Measurements from ENCODE around the gene HINT3. TPM values are rescaled to one million over a fixed set of nuclear protein-coding genes. Genes with fewer than 3 reads are reported as not detected.
"Not testable (repeated sequence)": the region's sequence is repeated elsewhere in the genome, so short reads cannot be mapped to it uniquely, and the experiment has no call there.

Gene HINT3
- total and polyA plus RNA-seq, 8 donors = 2.6 to 15.7 (median 11.0) TPM

DNA sequence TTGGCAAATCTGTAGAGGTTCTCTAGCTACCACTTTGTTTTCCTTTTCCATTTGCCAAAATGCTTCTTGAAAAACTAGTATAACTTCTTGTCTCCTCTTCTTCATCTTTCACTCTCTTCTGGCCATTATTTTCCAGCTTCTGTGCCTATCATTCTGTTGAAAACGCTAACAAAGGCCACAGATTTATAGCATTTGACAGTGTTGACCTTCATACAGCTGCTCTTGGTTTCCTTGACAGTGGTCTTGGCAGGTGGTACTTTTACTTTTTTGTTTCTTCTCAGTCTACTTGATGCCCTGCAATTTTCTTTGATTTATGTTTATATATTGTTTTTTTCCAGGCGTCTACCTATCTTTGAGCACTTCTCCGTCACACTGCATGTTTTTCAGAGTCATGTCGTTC lies 53.5 kb downstream of the HINT3 start:
- Histone ChIP-seq H3K36me3 (peaks cover 0 to 34% (median 7%) of the 10 kb centered on the region in 3 donors), H3K27me3 (no peaks in the 10 kb centered on the region), H3K27ac (no peak overlapping the region), H3K4me3 (no peak overlapping the region), H3K4me1 (no peaks in the 10 kb centered on the region), H3K9me3 (no peaks in the 10 kb centered on the region)
- TF ChIP-seq, protein P1, sequence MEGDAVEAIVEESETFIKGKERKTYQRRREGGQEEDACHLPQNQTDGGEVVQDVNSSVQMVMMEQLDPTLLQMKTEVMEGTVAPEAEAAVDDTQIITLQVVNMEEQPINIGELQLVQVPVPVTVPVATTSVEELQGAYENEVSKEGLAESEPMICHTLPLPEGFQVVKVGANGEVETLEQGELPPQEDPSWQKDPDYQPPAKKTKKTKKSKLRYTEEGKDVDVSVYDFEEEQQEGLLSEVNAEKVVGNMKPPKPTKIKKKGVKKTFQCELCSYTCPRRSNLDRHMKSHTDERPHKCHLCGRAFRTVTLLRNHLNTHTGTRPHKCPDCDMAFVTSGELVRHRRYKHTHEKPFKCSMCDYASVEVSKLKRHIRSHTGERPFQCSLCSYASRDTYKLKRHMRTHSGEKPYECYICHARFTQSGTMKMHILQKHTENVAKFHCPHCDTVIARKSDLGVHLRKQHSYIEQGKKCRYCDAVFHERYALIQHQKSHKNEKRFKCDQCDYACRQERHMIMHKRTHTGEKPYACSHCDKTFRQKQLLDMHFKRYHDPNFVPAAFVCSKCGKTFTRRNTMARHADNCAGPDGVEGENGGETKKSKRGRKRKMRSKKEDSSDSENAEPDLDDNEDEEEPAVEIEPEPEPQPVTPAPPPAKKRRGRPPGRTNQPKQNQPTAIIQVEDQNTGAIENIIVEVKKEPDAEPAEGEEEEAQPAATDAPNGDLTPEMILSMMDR (IDR thresholded peaks at IDR 0.05) = no peak
- WGBS, 2 donors = 77 to 87% methylated on average over 4 of the region's 4 CpGs
- ATAC-seq (no peak), FAIRE-seq (no peak), DNase-seq (no peak)
- intact Hi-C loops (cut with DNase I) = no loop called here

DNA sequence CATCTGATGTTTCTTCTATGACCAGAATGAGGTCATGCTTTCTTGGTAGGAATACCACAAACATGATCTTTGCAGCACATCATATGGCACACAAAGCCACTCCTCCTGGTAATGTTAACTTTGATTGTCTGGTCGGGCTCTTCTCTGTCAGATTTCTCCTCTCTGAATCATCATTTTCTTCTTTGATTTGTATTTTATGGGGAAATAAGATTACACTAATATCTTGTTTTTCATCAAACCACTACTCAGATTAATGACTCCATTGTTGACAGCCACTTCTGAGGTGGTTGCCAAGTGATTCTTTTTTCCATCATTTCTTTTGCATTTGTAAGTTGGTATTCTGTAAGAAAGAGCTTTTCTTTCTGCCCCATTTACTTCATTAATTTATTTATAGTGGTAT lies 59.3 kb downstream of the HINT3 start:
- no peak overlapping the region for H3K4me3 ChIP-seq
- ATAC-seq (no peak), DNase-seq (no peak), FAIRE-seq (no peak)
- WGBS, 2 donors = 91 to 96% methylated on average over 1 of the region's 1 CpG
- H3K4me1 ChIP-seq = no peaks in the 10 kb centered on the region
- H3K36me3 ChIP-seq = peaks cover 0 to 43% (median 8%) of the 10 kb centered on the region in 3 donors
- no peaks in the 10 kb centered on the region for H3K9me3 ChIP-seq
- intact Hi-C loops (cut with DNase I) = no loop called here
- TF ChIP-seq, protein P1 (IDR thresholded peaks at IDR 0.05) = no peak
- H3K27ac ChIP-seq = no peak overlapping the region
- H3K27me3 ChIP-seq = no peaks in the 10 kb centered on the region

DNA sequence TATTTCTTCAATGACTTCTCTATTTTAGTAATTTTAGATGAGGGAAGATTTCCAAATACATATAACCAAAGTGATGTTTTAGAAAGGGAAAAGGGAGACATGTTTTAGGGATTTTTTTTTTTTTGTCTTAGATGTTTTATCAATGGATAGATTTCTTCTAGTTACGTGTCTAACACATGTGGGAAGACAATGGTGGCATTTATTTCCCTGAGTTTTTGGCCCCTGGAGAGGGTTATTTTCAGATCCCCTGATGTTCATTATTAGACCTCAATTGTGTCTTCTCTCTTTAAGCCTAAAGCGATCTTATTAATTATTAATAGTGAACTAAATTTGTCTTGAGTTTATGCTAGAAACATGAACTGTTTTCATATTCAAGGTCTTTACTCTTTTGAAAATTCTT lies 60.0 kb downstream of the HINT3 start:
- 87 to 89% methylated on average over 2 of the region's 2 CpGs for WGBS, 2 donors
- Histone ChIP-seq H3K27ac (no peak overlapping the region), H3K27me3 (no peaks in the 10 kb centered on the region), H3K4me1 (no peaks in the 10 kb centered on the region), H3K36me3 (peaks cover 0 to 43% (median 10%) of the 10 kb centered on the region in 3 donors), H3K9me3 (no peaks in the 10 kb centered on the region), H3K4me3 (no peak overlapping the region)
- TF ChIP-seq, protein P1 (IDR thresholded peaks at IDR 0.05) = no peak
- ATAC-seq (no peak), DNase-seq (no peak), FAIRE-seq (no peak)
- intact Hi-C loops (cut with DNase I) = no loop called here

DNA sequence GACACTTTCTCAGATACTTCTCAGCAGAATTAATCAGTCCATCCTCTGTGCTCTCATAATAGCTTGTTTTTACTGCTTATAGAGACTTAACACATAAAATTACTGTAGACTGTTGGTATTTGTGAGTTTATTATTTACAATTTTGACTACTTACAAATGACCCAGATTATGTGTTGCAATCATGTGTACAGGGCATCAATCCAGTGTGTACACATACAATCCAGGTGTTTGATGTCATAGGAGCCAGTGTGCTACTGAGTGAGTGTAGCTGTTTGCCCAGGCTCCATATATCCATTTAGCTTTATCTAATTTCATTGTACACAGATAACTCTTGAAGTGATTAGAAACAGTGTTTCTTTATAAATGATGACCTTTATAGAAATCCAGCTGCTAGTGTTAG lies 61.1 kb downstream of the HINT3 start:
- DNase-seq (no peak), ATAC-seq (peak in 2 of 4 donors; percentile 39 to 44), FAIRE-seq (no peak)
- intact Hi-C loops (cut with DNase I) = no loop called here
- no peaks in the 10 kb centered on the region for H3K27me3 ChIP-seq
- H3K4me3 ChIP-seq = no peak overlapping the region
- TF ChIP-seq, protein P1 (IDR thresholded peaks at IDR 0.05) = no peak
- H3K27ac ChIP-seq = no peak overlapping the region
- no peaks in the 10 kb centered on the region for H3K4me1 ChIP-seq
- no peaks in the 10 kb centered on the region for H3K9me3 ChIP-seq
- H3K36me3 ChIP-seq = peaks cover 0 to 40% (median 11%) of the 10 kb centered on the region in 3 donors

DNA sequence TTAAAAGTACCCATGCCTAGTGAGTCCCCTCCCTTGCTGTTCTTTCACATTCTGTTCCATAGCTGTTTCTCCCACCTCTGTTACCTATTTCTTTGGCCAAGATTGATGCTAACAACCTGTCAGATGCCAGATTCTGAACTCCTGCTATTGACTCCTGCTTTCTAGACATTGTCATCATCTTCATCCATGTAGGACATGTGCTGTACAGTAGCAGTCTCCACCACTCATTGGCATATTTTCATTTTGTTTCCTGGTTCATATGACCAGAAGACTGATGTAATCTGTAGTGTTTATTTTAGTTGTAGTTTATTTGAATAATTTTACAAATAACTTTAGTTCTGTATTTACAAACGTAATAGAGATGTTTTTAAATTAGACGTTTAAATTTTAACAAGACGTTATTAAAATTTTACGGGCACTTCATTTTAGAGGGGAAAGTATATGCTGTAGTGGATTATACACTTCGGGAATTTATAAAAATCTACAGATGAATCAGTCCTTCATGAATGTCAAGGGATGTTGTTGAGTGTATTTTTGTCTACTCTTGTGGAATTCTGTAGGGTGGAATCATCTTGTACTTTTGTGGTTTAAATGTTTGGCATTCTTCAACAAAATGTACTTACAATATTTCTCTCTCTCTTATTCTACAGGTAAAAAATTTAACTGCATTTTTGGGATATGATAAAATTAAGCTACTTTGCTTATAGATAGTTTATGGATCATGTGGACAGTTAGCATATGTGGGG lies 63.9 kb downstream of the HINT3 start:
- intact Hi-C loops (cut with DNase I) = no loop called here
- no peak for FAIRE-seq
- H3K36me3 ChIP-seq = peaks cover 0 to 34% (median 12%) of the 10 kb centered on the region in 3 donors
- TF ChIP-seq, protein P1 (IDR thresholded peaks at IDR 0.05) = no peak
- ATAC-seq = no peak
- no peak for DNase-seq
- H3K27ac ChIP-seq = no peak overlapping the region
- 95 to 97% methylated on average over 5 of the region's 5 CpGs for WGBS, 2 donors
- H3K27me3 ChIP-seq = no peaks in the 10 kb centered on the region
- H3K9me3 ChIP-seq = no peaks in the 10 kb centered on the region
- no peak overlapping the region for H3K4me3 ChIP-seq
- no peaks in the 10 kb centered on the region for H3K4me1 ChIP-seq

DNA sequence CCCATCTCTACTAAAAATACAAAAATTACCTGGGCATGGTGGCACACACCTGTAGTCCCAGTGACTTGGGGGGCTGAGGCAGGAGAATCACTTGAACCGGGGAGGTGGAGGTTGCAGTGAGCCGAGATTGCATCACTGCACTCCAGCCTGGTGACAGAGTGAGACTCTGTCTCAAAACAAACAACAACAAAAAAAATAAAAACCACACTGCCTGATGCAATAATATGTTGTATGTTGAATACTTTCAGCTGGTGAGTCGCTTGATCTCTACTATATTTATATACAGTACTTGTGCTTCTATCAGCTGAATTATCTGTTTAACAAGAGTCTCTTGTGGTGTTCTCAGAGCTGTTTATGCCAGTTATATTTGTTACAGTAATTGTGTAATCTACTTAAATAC lies 66.9 kb downstream of the HINT3 start:
- H3K4me3 ChIP-seq; intact Hi-C loops (cut with DNase I); H3K27ac ChIP-seq; H3K27me3 ChIP-seq; FAIRE-seq; DNase-seq; H3K4me1 ChIP-seq; H3K9me3 ChIP-seq; ATAC-seq: not testable (repeated sequence)
- peaks cover 2 to 34% (median 12%) of the 10 kb centered on the region in 3 donors for H3K36me3 ChIP-seq
- 94 to 97% methylated on average over 3 of the region's 3 CpGs for WGBS, 2 donors
